ENCODE results near the gene ABCG5.

DNA sequence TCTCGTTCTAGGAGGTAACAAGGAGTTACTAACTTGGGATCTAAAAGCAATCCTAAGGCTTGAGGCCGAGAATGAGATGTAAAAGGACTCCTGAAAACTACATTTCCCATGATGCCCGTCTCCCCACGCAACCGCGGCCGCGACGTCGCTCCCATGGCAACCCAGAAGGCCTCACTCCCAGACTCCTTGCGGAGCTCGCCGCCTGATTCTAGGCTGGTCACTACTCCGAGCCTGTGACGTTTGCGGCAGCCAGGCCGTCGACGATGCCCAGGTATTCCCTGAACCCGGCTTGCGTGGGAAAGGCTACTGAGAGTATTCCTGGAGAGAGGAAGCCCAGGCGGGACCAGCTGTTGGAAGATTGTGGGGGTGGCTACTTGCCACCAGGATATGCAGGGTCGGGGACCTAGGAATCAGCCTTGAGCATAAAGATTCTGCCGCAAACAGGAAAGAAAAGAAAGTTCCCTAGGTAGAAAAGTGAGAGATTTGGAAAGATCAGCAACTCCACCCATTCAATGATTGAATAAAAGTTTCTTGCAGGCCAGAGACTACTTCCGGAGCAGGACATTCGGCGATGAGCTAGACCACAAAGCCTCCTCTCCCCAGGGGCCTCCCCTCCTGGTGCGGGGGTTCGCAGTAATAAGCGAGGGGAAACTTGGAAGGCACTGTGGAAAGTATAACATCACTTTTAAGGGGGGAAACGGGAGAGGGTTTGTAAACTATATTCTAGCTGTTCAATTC is 64.6 kb downstream of the ABCG5 start, which contains the start of gene DYNC2LI1:
- no peak for TF ChIP-seq CTCF (IDR thresholded peaks at IDR 0.05; ENCODE audit: insufficient read depth, low read length, poor library complexity, severe bottlenecking)
- no peak for TF ChIP-seq EZH2phosphoT487 (conservative IDR thresholded peaks at IDR 0.05; ENCODE audit: low read length)
